Measurements from ENCODE around the gene NCOA7.

NCOA7 gene

GRCh38 chr6:125811259-125811658 lies 20.5 kb downstream of the NCOA7 start:
- no peak for DNase-seq (ENCODE audit: low spot score)

- DNase-seq (ENCODE audit: low spot score) = peak; percentile 28
Observed at GRCh38 chr6:125812394-125813292, 21.9 kb downstream of the NCOA7 start.

GRCh38 chr6:125814481-125814880 lies 23.7 kb downstream of the NCOA7 start:
- DNase-seq (ENCODE audit: low spot score) = no peak

GRCh38 chr6:125815080-125815910 lies 24.5 kb downstream of the NCOA7 start:
- DNase-seq (ENCODE audit: low spot score) = no peak

- DNase-seq (ENCODE audit: low spot score) = no peak
Observed at GRCh38 chr6:125816828-125817280, 26.1 kb downstream of the NCOA7 start.

- DNase-seq (ENCODE audit: low spot score) = no peak
Observed at GRCh38 chr6:125818225-125818657, 27.5 kb downstream of the NCOA7 start.

- DNase-seq (ENCODE audit: low spot score) = no peak
Observed at GRCh38 chr6:125818772-125819260, 28.1 kb downstream of the NCOA7 start.

GRCh38 chr6:125819535-125820326 lies 29.0 kb downstream of the NCOA7 start:
- DNase-seq (ENCODE audit: low spot score) = no peak

GRCh38 chr6:125821825-125822281 lies 31.1 kb downstream of the NCOA7 start:
- no peak for DNase-seq (ENCODE audit: low spot score)

GRCh38 chr6:125823180-125823579 lies 32.4 kb downstream of the NCOA7 start:
- DNase-seq (ENCODE audit: low spot score) = no peak

- DNase-seq (ENCODE audit: low spot score) = no peak
Observed at GRCh38 chr6:125824946-125825771, 34.4 kb downstream of the NCOA7 start.

- no peak for DNase-seq (ENCODE audit: low spot score)
Observed at GRCh38 chr6:125826695-125827463, 36.1 kb downstream of the NCOA7 start.

- no peak for DNase-seq (ENCODE audit: low spot score)
Observed at GRCh38 chr6:125827788-125828320, 37.1 kb downstream of the NCOA7 start.

- DNase-seq (ENCODE audit: low spot score) = no peak
Observed at GRCh38 chr6:125828476-125829039, 37.8 kb downstream of the NCOA7 start.

GRCh38 chr6:125829433-125829832 lies 38.7 kb downstream of the NCOA7 start:
- no peak for DNase-seq (ENCODE audit: low spot score)

GRCh38 chr6:125831659-125832058 lies 40.9 kb downstream of the NCOA7 start:
- DNase-seq (ENCODE audit: low spot score) = no peak

GRCh38 chr6:125832391-125833117 lies 41.8 kb downstream of the NCOA7 start:
- DNase-seq (ENCODE audit: low spot score) = no peak

- DNase-seq (ENCODE audit: low spot score) = no peak
Observed at GRCh38 chr6:125834348-125834747, 43.6 kb downstream of the NCOA7 start.

Data from hematopoietic multipotent progenitor cell treated with erythropoietin and hydrocortisone succinate and interleukin-3 and kit ligand, for 15 days (in vitro differentiated cells).